OCI-LY1 (cell line): Measurements from ENCODE around the gene SYCP2L.

Experiments used
- H2AFZ ChIP-seq: fragments of 200-600 bp; sonication (generic), shearing (Covaris generic); 2 replicates; pipeline ENCODE4 v1.6.0; 2014; ENCODE audit warnings: antibody characterized with exemption, mild to moderate bottlenecking, low read length
- H3F3A ChIP-seq: fragments of 200-600 bp; sonication (generic), shearing (Covaris generic); 2 replicates; pipeline ENCODE4 v1.6.0; 2014; ENCODE audit warnings: mild to moderate bottlenecking, antibody characterized with exemption, low read length, moderate library complexity; ENCODE audit not compliant: insufficient read depth
- H3K27ac ChIP-seq: fragments of 200-600 bp; sonication (generic); 2 replicates; pipeline ENCODE4 v1.5.1; 2014; ENCODE audit warnings: low read length, mixed run types, mild to moderate bottlenecking, low read depth; ENCODE audit not compliant: poor library complexity, severe bottlenecking
- H3K27me3 ChIP-seq: fragments of 200-600 bp; sonication (generic); 2 replicates; pipeline ENCODE4 v1.6.0; 2014; ENCODE audit warnings: antibody characterized with exemption, mild to moderate bottlenecking, low read length, moderate library complexity; ENCODE audit not compliant: insufficient read depth
- H3K36me3 ChIP-seq: fragments of 200-600 bp; sonication (generic); 2 replicates; pipeline ENCODE4 v1.6.1; 2014; ENCODE audit warnings: mild to moderate bottlenecking, antibody characterized with exemption, low read length, moderate library complexity, mixed read lengths; ENCODE audit not compliant: insufficient read depth
- H3K4me1 ChIP-seq: fragments of 200-600 bp; sonication (generic); 2 replicates; pipeline ENCODE4 v1.5.1; 2014; ENCODE audit warnings: mild to moderate bottlenecking, low read length, moderate library complexity; ENCODE audit not compliant: insufficient read depth, severe bottlenecking
- H3K4me2 ChIP-seq: fragments of 200-600 bp; sonication (generic), shearing (Covaris generic); 2 replicates; pipeline ENCODE4 v1.6.1; 2014; ENCODE audit warnings: low read length
- H3K4me3 ChIP-seq: fragments of 200-600 bp; sonication (generic); 2 replicates; pipeline ENCODE4 v1.5.1; 2014; ENCODE audit warnings: low read length, low read depth, mild to moderate bottlenecking, mixed read lengths; ENCODE audit not compliant: poor library complexity, severe bottlenecking
- H3K79me2 ChIP-seq: fragments of 200-600 bp; shearing (Covaris generic); 2 replicates; pipeline ENCODE4 v1.6.1; 2016; ENCODE audit warnings: mixed run types, low read length, mixed read lengths; ENCODE audit not compliant: insufficient read depth
- H3K9ac ChIP-seq: fragments of 200-600 bp; sonication (generic), shearing (Covaris generic); 2 replicates; pipeline ENCODE4 v1.6.1; 2014; ENCODE audit warnings: mild to moderate bottlenecking, low read length, mixed read lengths
- H3K9me2 ChIP-seq: fragments of 200-600 bp; sonication (generic), shearing (Covaris generic); 2 replicates; pipeline ENCODE4 v1.6.1; 2014; ENCODE audit warnings: low read depth, mild to moderate bottlenecking, low read length, mixed read lengths
- H3K9me3 ChIP-seq: fragments of 200-600 bp; shearing (Covaris generic); 2 replicates; pipeline ENCODE4 v1.6.1; 2014; ENCODE audit warnings: low read length, mixed read lengths
- H4K20me1 ChIP-seq: fragments of 200-600 bp; sonication (generic), shearing (Covaris generic); 2 replicates; pipeline ENCODE4 v1.6.0; 2016; ENCODE audit warnings: mild to moderate bottlenecking, low read length; ENCODE audit not compliant: insufficient read depth
- CTCF ChIP-seq: fragments of 200-600 bp; sonication (generic), shearing (Covaris generic); IDR thresholded peaks from 2 replicates; pipeline ENCODE4 v1.5.1; 2017; ENCODE audit warnings: mild to moderate bottlenecking, antibody characterized with exemption, low read length, moderate library complexity, mixed read lengths
- EZH2 ChIP-seq: fragments of 200-600 bp; sonication (generic), shearing (Covaris generic); IDR thresholded peaks from 2 replicates; pipeline ENCODE4 v1.8.0; 2017; ENCODE audit warnings: borderline replicate concordance, mixed run types, mild to moderate bottlenecking, antibody characterized with exemption, low read length, moderate library complexity, mixed read lengths

SYCP2L gene

GRCh38 chr6:10854922-10855632, 31.8 kb upstream of the SYCP2L start:
- no peak for TF ChIP-seq CTCF
- TF ChIP-seq EZH2, result no peak
- no peaks in the 10 kb centered on the region for H3K27me3 ChIP-seq
- no peaks in the 10 kb centered on the region for H3K9me2 ChIP-seq
- no peak overlapping the region for H3K27ac ChIP-seq
- H3K4me3 ChIP-seq, result no peak overlapping the region
- no peak overlapping the region for H3K4me2 ChIP-seq
- H3K36me3 ChIP-seq, result no peaks in the 10 kb centered on the region
- H2AFZ ChIP-seq, result no peak overlapping the region
- no peaks in the 10 kb centered on the region for H4K20me1 ChIP-seq
- no peaks in the 10 kb centered on the region for H3F3A ChIP-seq
- no peak overlapping the region for H3K9ac ChIP-seq
- H3K4me1 ChIP-seq, result no peaks in the 10 kb centered on the region
- H3K79me2 ChIP-seq, result no peaks in the 10 kb centered on the region
- no peaks in the 10 kb centered on the region; the same call in 1 of the 2 replicates for H3K9me3 ChIP-seq

GRCh38 chr6:10857259-10857658, 29.6 kb upstream of the SYCP2L start:
- no peak overlapping the region for H3K9ac ChIP-seq
- H3K4me3 ChIP-seq, result no peak overlapping the region
- no peaks in the 10 kb centered on the region for H4K20me1 ChIP-seq
- no peak overlapping the region for H2AFZ ChIP-seq
- no peaks in the 10 kb centered on the region for H3F3A ChIP-seq
- H3K4me1 ChIP-seq, result no peaks in the 10 kb centered on the region
- no peaks in the 10 kb centered on the region for H3K79me2 ChIP-seq
- TF ChIP-seq CTCF (no peak), EZH2 (no peak)
- no peaks in the 10 kb centered on the region for H3K9me2 ChIP-seq
- H3K4me2 ChIP-seq, result no peak overlapping the region
- no peaks in the 10 kb centered on the region for H3K36me3 ChIP-seq
- no peaks in the 10 kb centered on the region; the same call in 1 of the 2 replicates for H3K9me3 ChIP-seq
- H3K27me3 ChIP-seq, result no peaks in the 10 kb centered on the region
- H3K27ac ChIP-seq, result no peak overlapping the region

GRCh38 chr6:10861086-10861485, 25.8 kb upstream of the SYCP2L start:
- H2AFZ ChIP-seq, result no peak overlapping the region
- no peaks in the 10 kb centered on the region for H3F3A ChIP-seq
- no peak for TF ChIP-seq CTCF
- TF ChIP-seq EZH2, result no peak
- H3K79me2 ChIP-seq, result no peaks in the 10 kb centered on the region
- no peak overlapping the region for H3K9ac ChIP-seq
- no peaks in the 10 kb centered on the region for H4K20me1 ChIP-seq
- no peak overlapping the region for H3K4me2 ChIP-seq
- H3K9me3 ChIP-seq, result no peaks in the 10 kb centered on the region
- no peaks in the 10 kb centered on the region for H3K9me2 ChIP-seq
- H3K4me3 ChIP-seq, result no peak overlapping the region
- H3K27me3 ChIP-seq, result no peaks in the 10 kb centered on the region
- H3K36me3 ChIP-seq, result no peaks in the 10 kb centered on the region
- H3K27ac ChIP-seq, result no peak overlapping the region
- no peaks in the 10 kb centered on the region for H3K4me1 ChIP-seq
